Dermis microvascular lymphatic vessel endothelial cell (primary cell): ENCODE data around the gene BIRC3. TPM values are rescaled to one million over a fixed set of nuclear protein-coding genes. Genes with fewer than 3 reads are reported as not detected.
"Not testable (repeated sequence)": the region's sequence is repeated elsewhere in the genome, so short reads cannot be mapped to it uniquely, and the experiment has no call there.

Experiments used
- DNase-seq, 2 donors: peaks; one replicate each; pipeline versions ENCODE4 v3.0.0 to v3.0.0-alpha.2; 2010; ENCODE audit warnings: low read depth in 2 of 2
- total RNA-seq: library from RNA; depleted of rRNA; stranded (reverse); fragments of >200 nt; gene quantifications from 2 replicates; pipeline ENCODE4 v1.2.1, GENCODE V29; 2014

BIRC3 gene
- total RNA-seq, 1 donor from 2014 or later, result 1.7 TPM

DNA sequence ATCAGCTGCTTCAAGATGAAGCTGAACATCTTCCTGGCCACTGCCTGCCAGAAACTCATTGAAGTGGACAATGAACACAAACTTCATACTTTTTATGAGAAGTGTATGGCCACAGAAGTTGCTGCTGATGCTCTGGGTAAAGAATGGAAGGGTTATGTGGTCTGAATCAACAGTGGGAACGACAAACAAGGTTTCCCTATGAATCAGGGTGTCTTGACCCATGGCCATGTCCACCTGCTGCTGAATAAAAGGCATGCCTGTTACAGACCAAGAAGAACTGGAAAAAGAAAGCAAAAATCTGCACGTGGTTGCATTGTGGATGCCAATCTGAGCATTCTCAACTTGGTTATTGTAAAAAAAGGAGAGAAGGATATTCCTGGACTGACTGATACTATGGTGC lies 22.2 kb upstream of the BIRC3 start:
- no peak for DNase-seq

DNA sequence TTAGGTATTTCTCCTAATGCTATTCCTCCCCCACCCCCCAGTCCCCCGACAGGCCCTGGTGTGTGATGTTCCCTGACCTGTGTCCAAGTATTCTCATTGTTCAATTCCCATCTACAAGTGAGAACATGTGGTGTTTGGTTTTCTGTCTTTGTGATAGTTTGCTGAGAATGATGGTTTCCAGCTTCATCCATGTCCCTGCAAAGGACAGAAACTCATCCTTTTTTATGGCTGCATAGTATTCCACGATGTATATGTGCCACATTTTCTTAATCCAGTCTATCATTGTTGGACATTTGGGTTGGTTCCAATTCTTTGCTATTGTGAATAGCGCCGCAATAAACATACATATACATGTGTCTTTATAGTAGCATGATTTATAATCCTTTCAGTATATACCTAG lies 20.5 kb upstream of the BIRC3 start:
- DNase-seq, result not testable (repeated sequence)

DNA sequence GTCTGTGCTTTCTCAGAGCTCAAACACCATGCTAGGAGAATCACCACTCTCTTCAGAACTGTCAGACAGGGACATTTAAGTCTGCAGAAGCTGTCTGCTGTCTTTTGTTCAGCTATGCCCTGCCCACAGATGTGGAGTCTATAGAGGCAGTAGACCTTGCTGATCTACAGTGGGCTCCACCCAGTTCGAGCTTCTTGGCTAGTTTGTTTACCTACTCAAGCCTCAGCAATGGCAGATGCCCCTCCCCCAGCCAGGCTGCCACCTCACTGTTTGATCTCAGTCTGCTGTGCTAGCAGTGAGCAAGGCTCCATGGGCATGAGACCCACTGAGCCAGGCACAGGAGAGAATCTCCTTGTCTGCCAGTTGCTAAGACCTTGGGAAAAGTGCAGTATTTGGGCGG lies 16.4 kb upstream of the BIRC3 start:
- not testable (repeated sequence) for DNase-seq

DNA sequence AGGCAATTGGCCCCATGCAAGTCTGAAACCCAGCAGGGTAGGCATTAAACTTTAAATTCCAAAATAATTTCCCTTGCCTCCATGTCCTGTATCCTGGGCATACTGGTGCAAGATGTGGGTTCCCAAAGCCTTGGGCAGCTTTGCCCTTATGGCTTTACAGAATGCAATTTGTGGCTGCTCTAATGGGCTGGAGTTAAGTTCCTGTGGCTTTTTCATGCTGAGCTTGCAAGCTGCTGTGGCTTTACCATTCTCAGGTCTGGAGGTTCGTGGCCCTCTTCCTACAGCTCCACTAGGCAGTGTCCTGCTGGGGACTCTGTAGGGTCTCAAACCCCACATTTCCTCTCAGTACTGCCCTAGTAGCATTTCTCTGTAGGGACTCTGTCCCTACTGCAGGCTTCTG lies 15.0 kb upstream of the BIRC3 start:
- DNase-seq, result no peak

GRCh38 chr11:102304686-102305085 lies 12.6 kb upstream of the BIRC3 start:
- no peak for DNase-seq

DNA sequence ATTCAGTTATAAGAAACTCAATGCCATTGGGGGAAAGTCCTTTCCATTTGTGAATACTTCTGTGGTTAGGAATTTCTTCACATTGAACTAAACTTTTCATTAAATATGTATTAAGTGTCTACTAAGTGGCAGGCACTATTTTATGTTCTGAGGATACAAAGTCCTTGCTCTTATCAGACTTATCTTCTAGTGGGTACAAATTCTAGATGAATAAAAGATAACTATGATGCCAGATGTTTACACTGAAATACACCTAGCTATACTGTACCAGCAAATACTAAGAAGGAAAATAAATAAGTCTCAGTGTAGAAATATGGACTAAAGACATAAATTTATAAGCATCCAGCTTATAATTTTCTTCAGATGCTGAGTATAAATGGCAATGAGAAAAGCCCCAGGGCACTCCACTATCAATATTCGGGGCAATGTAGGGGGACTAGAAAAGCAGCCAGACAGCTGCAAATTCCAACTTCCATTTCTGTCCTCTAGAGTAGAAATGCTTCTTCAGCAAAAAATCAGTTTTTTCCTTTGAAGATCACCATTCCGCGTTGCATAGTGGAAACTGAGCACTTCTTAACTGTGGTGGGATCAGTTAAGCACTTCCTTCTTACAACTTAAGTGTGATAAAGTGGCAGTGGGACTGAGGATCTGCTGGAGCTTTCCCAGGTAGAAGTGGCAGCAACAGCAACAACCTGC lies 11.8 kb upstream of the BIRC3 start:
- DNase-seq, result no peak

- DNase-seq, result no peak
Observed at GRCh38 chr11:102306048-102306597, 11.2 kb upstream of the BIRC3 start.

DNA sequence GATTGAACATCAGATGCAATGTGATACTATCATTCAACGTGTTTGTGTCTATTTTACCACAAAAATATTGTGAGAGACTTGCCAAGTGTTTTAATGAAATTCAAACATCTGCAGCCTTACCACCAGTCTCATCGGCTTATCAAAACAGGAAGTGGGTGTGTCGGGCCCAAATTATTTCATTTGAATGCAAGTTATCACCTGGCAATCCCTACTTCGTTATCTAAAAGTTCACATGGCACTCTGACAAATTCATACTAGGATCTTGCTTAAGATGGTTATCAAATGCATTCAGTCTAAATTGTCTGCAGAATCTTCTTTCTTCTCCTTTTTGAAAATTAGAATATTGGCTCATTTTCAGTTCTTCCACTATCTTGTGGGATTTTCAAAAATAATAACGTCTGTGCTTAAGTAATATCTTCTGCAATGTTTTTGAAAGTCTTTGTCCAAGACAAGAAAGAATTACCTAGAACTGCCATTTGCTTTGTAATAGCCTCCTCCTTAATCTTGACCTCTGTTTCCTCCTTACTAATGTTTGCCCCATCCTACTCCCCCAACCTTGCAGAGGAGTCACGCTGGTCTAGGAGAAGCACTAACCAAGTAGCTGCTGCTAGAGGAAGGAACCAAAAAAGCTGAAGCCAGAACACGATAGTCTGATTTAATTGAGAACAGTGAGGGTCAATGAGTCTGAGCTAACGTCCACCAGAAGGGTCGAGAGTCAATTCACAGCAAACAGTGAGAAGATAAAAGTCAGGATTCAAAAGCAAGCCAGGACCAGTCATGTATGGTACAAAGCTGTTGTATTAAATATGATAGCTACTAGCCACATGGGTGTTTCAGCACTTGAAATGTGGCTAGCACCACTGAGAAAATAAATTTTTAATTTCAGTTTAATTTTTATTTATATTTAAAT lies 10.2 kb upstream of the BIRC3 start:
- DNase-seq, result no peak

GRCh38 chr11:102307727-102308038 lies 9.6 kb upstream of the BIRC3 start:
- DNase-seq, result no peak

- no peak for DNase-seq
Observed at GRCh38 chr11:102309621-102310541, 7.4 kb upstream of the BIRC3 start.

DNA sequence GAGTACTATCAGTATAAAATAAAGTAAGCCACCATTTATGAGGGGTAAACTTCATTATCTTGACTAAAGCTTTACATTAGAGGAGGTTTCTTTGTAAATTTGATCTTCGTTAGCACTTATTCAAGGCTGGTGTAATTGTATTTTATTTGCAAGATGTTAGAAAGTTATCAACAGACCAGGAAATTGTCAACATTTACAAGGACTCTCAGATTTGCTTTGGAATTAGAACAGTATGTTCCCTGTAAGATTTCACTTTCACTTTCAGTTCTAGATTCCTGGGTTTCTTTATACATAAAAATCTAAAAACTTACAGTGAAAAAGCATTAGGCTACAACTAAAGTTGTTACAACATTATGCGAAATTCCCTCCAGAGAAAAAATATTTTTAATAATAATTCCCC lies 4.6 kb upstream of the BIRC3 start:
- no peak for DNase-seq

- DNase-seq, result no peak
Observed at GRCh38 chr11:102313238-102313940, 3.9 kb upstream of the BIRC3 start.

- DNase-seq, result no peak
Observed at GRCh38 chr11:102314784-102315183, 2.5 kb upstream of the BIRC3 start.

GRCh38 chr11:102316346-102316904 lies 859 bp upstream of the BIRC3 start:
- DNase-seq, result no peak

GRCh38 chr11:102317768-102318103 lies 452 bp downstream of the BIRC3 start:
- peak in 1 of 2 donors; percentile 12 for DNase-seq

DNA sequence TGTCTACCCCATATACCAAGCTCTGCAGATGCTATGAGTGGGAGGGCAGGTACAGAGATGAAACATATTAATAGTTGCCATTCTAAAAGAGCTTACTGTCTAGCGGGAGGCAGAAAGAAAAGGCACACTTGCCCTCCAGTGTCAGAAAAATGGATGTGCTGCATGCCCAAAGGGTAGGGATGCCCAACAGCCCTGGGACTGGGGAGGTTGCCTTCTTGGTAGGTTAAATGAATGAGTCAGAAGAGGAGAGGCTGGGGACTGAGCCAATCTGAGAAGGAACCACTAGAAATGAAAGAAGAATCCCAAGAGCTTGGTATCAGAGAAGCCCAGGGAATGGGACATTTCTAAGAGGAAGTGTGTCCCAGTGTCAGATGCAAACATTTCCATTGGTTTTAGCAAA lies 1.2 kb downstream of the BIRC3 start:
- DNase-seq, result no peak

DNA sequence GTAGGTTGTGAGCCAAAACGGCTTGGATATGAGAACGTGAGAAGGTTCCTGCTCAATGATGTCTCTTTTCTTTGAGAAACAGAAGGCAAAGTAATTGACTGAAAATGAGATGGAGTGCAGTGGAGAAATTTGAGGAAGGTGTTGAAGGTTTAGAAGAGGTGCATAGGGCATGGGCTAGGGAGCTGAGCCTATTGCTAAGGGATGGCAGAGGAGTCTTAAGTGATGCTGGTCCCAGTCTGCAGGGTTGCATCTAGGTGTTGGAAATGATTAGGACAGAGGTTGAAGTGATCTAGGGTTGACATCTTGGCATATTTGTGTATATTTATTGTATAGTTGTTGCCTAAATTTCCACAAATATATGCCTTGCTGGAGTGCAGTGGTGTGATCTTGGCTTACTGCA lies 2.3 kb downstream of the BIRC3 start:
- DNase-seq, result no peak

DNA sequence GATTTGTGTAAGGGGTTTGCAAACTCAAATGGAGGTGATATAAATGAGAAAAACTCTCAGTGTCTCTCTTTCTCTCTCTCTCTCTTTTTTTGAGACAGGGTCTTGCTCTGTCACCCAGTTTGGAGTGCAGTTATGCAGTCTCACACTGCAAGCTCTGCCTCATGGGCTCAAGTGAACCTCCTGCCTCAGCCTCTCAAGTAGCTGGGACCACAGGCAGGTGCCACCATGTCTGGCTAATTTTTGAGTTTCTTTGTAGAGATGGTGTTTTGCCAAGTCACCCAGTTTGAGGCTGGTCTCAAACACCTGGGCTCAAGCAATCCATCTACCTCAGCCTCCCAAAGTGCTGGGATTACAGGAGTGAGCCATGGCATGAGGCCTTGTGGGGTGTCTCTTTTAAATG lies 2.9 kb downstream of the BIRC3 start:
- DNase-seq, result no peak

- DNase-seq, result no peak
Observed at GRCh38 chr11:102320679-102321078, 3.4 kb downstream of the BIRC3 start.

- DNase-seq, result no peak
Observed at GRCh38 chr11:102322560-102322959, 5.3 kb downstream of the BIRC3 start.
